ENCODE measurements around the gene LRRC30.

The LRRC30 gene

DNA sequence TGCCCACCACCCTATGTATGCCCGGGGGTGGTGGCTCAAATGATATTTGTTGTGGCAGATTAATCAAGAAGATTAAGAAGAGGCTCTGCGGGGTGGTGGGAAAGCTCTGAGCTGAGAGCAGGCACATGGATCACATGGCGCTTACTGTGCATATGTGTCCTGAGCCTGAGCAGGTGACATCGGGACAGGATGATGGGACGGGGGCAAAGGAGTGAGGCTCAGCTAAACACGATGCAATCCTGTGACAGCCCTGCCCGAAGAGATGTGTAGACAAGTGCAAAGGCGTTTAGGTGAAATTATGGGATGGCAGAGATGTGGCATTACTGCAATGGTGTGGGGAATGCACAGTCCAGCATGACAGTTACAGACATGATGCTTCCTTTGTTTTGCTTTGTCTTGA, 6.0 kb downstream of the LRRC30 start:
- no peak for DNase-seq (ENCODE audit: low read depth in 3 of 3, low spot score in 1 of 3)

DNA sequence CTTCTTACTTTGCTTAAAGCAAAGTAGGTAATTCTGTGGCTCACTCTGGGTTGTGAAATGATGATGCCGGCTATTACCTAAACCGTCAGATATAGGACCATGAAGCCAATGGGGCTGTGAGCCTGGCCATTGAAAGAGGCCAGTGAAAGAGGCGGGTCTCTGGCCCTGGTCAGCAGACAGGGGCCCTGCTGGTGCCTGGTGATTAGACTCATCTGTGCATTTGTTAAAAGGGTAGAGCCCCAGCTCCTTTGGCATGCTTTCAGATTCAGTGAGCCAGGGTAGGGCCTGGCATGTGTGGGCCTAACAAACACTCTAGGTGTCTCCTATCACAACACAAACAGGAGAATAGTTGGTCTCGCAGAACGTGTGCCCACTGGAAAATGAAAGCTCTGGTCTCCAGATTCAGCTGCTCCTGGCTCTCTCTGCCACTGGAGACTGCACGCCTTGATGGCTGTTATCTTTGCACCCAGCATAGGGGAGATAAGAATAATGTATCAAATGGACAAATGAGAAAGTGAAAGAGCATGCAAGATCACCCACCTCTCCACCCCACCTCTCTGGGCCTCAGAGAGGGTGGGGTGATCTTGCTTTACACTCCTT, 6.9 kb downstream of the LRRC30 start:
- DNase-seq (ENCODE audit: low read depth in 3 of 3, low spot score in 1 of 3), result no peak

DNA sequence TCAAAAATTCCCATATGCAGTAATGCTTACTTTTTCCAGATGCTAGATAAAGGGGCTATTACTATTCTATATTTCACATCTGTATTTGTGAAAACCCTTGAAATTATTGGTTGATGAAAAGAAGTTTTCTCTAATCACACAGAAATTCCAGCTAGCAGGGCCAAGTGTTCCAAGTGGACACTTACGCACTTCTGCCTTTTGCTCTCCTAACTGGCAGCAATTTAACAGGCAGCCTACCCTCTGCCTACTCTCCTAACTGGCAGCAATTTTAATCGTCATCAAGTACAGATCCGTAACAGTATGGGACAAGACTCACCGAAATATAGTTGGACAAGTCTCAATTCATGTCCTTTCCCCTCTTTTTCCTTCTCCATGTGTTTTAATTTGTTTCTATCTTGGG, 12.0 kb downstream of the LRRC30 start:
- no peak for DNase-seq (ENCODE audit: low read depth in 3 of 3, low spot score in 1 of 3)

DNA sequence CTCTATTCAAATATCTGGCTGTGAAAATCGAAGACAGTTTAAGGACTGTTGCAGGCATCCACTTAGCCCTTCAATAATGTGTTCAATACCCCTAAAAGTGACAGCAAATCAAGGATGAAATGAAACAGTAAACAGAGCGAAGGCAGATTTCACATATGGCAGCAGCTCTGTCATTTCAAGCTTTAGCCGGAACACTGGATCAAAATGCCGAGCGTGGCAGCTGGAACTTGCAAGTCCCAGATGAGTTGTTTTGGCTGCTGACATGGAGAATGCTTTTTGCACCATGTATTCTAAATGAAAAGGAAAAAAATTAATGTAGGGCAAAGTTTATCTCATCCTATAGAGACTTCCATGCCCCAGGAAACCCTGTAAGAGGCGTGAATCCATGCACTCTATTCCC, 18.0 kb downstream of the LRRC30 start:
- DNase-seq (ENCODE audit: low read depth in 3 of 3, low spot score in 1 of 3), result no peak

GRCh38 chr18:7254163-7254562, 23.3 kb downstream of the LRRC30 start:
- DNase-seq (ENCODE audit: low read depth in 3 of 3, low spot score in 1 of 3), result no peak

GRCh38 chr18:7255054-7255453, 24.2 kb downstream of the LRRC30 start:
- DNase-seq (ENCODE audit: low read depth in 3 of 3, low spot score in 1 of 3), result no peak

GRCh38 chr18:7255643-7256042, 24.8 kb downstream of the LRRC30 start:
- DNase-seq (ENCODE audit: low read depth in 3 of 3, low spot score in 1 of 3), result no peak

DNA sequence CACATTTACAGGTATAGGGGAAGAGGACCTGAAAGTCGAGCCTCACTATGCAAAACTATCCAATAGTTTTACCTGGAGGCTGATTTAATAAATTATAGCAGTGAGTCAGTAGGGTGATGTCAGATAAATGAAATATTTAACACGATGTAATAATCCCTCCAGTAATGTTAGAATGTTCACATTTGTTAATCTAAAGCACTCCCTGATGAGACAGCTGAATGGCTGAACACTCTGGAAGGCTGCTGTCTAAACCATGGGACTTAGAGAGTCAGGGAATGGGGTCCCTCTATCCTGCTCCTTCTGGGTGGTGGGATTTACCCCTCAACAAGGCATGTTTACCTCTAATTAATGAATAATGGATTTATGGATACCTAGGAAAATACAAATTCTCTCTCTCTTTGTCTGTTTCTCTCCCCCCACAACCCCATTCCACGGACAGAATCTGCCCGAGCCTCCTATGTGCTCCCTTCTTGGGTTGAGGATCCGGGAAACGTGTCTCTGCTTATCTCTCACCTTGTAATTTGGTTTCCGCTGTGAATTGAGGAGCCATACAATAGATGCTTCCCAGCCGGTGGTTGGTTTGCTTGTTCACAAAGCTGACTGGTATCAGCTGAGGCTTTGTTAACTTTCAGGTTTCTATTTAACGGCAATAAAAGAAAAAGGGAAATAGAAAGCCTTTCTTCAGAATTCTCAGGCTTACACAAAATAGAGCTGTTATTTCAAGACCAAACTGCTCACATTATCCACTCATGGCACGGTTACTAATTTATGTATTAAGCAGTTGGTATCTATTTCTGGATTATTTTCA, 25.9 kb downstream of the LRRC30 start:
- DNase-seq (ENCODE audit: low read depth in 3 of 3, low spot score in 1 of 3), result no peak

DNA sequence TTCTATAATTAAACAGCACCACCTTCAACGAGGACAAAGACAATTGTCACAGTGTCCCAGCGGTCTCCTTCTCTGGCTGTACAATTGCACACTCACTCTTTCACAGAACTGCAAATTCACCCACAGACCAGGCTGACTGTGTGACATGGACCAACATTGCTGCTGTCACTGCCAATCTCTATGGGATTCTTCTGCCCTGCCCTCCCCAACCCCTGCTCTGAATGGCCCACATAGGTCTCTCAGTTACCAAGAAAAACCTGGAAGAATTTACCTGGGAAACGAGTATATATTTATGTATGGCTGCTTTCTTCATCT, 26.5 kb downstream of the LRRC30 start:
- no peak for DNase-seq (ENCODE audit: low read depth in 3 of 3, low spot score in 1 of 3)

DNA sequence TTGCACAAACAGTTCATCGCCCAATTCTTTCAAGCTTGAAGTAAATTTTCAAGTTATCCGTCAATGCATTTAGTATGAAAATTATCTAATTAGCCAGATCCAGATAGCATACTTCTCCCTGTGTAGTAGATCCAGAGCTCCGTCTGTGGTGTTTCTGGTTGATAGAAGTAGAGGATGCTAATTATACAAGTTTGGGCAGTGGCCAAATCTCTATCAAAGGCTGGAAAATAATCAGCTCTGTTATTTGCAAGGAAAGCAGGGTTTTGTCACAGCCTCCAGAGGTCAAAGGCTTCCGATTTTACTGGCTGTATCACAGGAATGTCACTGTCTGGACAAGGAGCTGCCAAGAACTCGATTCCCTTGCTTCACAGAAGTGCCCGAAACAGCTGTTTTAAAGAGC, 28.6 kb downstream of the LRRC30 start:
- no peak for DNase-seq (ENCODE audit: low read depth in 3 of 3, low spot score in 1 of 3)

DNA sequence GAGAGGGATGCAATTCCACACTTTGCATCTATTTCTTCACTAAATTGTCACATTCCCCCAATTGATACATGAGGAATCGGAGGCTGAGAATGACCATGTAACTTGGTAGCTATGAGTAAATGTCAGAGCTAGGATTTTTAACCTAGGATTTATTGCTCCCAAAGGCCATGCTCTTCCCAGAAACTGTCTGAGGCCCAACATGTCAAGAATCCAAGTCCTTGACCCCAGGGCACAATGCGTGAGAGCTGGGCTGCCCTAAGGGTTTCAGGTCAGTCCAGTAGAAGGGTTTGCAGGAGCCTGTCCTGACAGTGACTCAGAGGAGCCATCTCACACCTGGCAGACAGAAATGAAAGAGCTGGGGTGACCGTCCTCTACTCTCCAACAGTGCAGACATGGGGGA, 30.3 kb downstream of the LRRC30 start:
- no peak for DNase-seq (ENCODE audit: low read depth in 3 of 3, low spot score in 1 of 3)

DNA sequence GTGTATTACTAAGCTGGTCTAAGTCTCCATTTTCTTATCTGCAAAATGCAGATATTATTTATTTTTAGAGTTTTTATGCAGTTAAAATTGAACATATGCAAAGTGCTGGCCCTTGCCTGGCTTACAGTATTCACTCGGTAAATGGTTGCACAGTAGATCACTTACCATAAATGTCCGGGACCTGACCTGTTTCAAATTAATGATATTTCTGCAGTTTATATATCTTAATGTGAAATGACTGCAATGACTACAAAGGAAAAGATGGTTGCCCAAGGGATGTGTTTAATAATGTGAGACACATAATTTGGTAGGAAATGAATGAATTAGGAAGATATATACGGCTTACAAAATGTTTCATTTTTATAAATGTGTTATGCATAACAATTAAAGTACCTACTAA, 37.1 kb downstream of the LRRC30 start:
- DNase-seq (ENCODE audit: low read depth in 3 of 3, low spot score in 1 of 3), result no peak

GRCh38 chr18:7269942-7270341, 39.1 kb downstream of the LRRC30 start:
- DNase-seq (ENCODE audit: low read depth in 3 of 3, low spot score in 1 of 3), result no peak

DNA sequence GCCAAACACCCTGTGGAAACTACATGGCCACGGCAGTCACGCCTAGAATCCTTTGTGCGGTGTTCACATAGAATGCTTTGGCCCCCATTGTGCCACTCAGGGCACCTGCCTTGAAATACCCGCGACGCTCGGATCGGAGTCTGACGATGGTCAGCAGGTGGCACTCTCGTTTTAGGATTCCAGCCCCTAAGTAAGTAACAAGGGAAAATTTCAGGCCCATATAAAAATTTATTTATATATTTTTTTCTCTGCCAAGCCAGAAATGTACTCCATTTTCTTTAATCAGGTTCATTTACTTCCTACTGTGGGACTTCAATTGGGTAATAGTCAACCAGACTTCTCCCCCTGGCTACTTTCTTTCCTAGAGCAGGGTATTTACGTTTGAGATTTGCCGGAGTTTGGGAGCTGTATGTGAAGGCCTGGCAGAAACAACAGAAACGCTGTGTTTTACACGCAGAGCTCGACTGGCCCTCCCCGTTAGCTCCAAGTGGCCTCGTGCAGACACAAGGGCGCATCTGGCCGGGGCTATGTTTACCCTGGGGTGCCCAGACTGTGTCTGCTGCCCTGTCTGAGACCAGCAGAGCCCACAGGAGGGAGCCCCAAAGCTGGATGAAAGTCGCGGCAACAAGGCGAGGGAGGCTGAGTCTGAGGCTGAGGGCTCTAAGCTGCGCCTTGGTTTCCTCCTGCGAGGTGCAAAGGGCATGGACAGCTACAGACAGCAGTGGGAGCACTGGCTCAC, 41.6 kb downstream of the LRRC30 start:
- DNase-seq (ENCODE audit: low read depth in 3 of 3, low spot score in 1 of 3), result no peak

GRCh38 chr18:7273301-7273921, 42.5 kb downstream of the LRRC30 start:
- DNase-seq (ENCODE audit: low read depth in 3 of 3, low spot score in 1 of 3), result no peak

DNA sequence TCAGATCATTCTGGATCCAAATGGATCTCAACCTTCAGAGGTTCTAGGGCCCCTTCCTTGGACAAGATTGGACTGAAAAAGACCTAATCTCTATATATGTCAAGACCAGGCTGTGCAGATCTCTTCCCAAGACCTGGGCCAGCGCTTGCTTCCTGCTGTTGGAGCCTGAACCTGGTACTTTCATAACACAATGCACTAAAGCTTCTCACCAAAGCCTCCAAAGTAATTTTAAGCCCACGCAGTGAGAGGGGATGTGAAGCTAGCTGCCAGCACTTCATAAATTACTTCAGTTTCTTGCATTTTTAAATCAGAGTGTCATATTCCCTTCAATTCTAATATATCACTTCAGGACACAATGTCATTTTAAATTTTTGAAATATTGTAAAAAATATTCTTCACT, 50.7 kb downstream of the LRRC30 start:
- DNase-seq (ENCODE audit: low read depth in 3 of 3, low spot score in 1 of 3), result no peak
